Upper lobe of right lung (tissue), 1 donor: ENCODE measurements around the gene SP6. TPM values are rescaled to one million over a fixed set of nuclear protein-coding genes. Genes with fewer than 3 reads are reported as not detected.
A peak's percentile ranks its signal among the peaks of the same experiment; 100 is the strongest.

Experiments
- ATAC-seq: fragments of 200-7000 bp; cut with Tn5 transposase; one replicate; pipeline ENCODE4 v1.9.1; 2020; ENCODE audit warnings: mild to moderate bottlenecking, moderate library complexity
- DNase-seq: peaks from one replicate; pipeline ENCODE4 v3.0.0-alpha.2; 2020
- H3K27ac ChIP-seq: fragments of 200-600 bp; one replicate; pipeline ENCODE4 v1.8.0; 2022
- H3K27me3 ChIP-seq: fragments of 200-600 bp; one replicate; pipeline ENCODE4 v1.8.0; 2022; ENCODE audit warnings: mild to moderate bottlenecking
- H3K36me3 ChIP-seq: fragments of 200-600 bp; one replicate; pipeline ENCODE4 v1.8.0; 2022
- H3K4me1 ChIP-seq: fragments of 200-600 bp; one replicate; pipeline ENCODE4 v1.8.0; 2022
- H3K4me3 ChIP-seq: fragments of 200-600 bp; one replicate; pipeline ENCODE4 v1.8.0; 2022; ENCODE audit warnings: mild to moderate bottlenecking
- H3K9me3 ChIP-seq: fragments of 200-600 bp; one replicate; pipeline ENCODE4 v1.8.0; 2022
- CTCF ChIP-seq: fragments of 200-600 bp; IDR thresholded peaks from one replicate; pipeline ENCODE4 v1.8.0; 2022; ENCODE audit warnings: antibody characterized with exemption
- intact Hi-C: fragments of 100-400 bp; cut with DNase I; formaldehyde crosslinking; loops from one replicate; pipeline ENCODE4 v1.11.0; 2022
- total RNA-seq: library from RNA; stranded (reverse); fragmentation: NEBNext Ultra II Directional; extraction: Animal tissue kit (Norgen Biotek cat#: 25700); gene quantifications from one replicate; pipeline ENCODE4 v1.2.1, GENCODE V29; 2021
- donor health status: DM: no; HTN: yes; CAD: no; lungs with severe emphysema.

Gene SP6
- total RNA-seq, 1 donor from 2014 or later: 8.5 TPM

- ATAC-seq: peak; percentile 98
- TF ChIP-seq CTCF: no peak
- peaks cover 23% of the 10 kb centered on the region for H3K4me1 ChIP-seq
- no peaks in the 10 kb centered on the region for H3K9me3 ChIP-seq
- intact Hi-C loops: no loop called here
- peak within 1 kb of the TSS; percentile 77 for H3K4me3 ChIP-seq
- no peaks in the 10 kb centered on the region for H3K27me3 ChIP-seq
- peak within 1 kb of the TSS; percentile 81 for H3K27ac ChIP-seq
- peaks cover 35% of the 10 kb centered on the region for H3K36me3 ChIP-seq
- DNase-seq: peak; percentile 97
Measured at GRCh38 chr17:47831003-47831933, 19.7 kb downstream of the SP6 start, which contains the start of the genes LRRC46 and MRPL10. Gene LRRC46, plus strand, starts transcription at chr17:47831670. Its CDS starts 320 bp downstream, at chr17:47831990. Gene MRPL10, minus strand, starts transcription at chr17:47831541. Its CDS starts 30 bp downstream, at chr17:47831511.

- Histone ChIP-seq H3K4me1 (peaks cover 23% of the 10 kb centered on the region), H3K9me3 (no peaks in the 10 kb centered on the region), H3K27ac (peak overlapping the region; percentile 81), H3K27me3 (no peaks in the 10 kb centered on the region), H3K36me3 (peaks cover 36% of the 10 kb centered on the region), H3K4me3 (peak overlapping the region; percentile 77)
- intact Hi-C loops: no loop called here
- ATAC-seq (no peak), DNase-seq (no peak)
- no peak for TF ChIP-seq CTCF
Measured at GRCh38 chr17:47830396-47831002, 20.5 kb downstream of the SP6 start.

- H3K36me3 ChIP-seq: peaks cover 42% of the 10 kb centered on the region
- intact Hi-C loops: no loop called here
- DNase-seq: no peak
Measured at GRCh38 chr17:47829870-47830269, 21.1 kb downstream of the SP6 start.

GRCh38 chr17:47823519-47823918 lies 27.4 kb downstream of the SP6 start:
- ATAC-seq (no peak), DNase-seq (no peak)
- no peak overlapping the region for H3K4me3 ChIP-seq
- TF ChIP-seq CTCF: no peak
- H3K27me3 ChIP-seq: no peaks in the 10 kb centered on the region
- H3K27ac ChIP-seq: no peak overlapping the region
- H3K4me1 ChIP-seq: peaks cover 18% of the 10 kb centered on the region
- peaks cover 55% of the 10 kb centered on the region for H3K36me3 ChIP-seq
- intact Hi-C loops: no loop called here
- no peaks in the 10 kb centered on the region for H3K9me3 ChIP-seq

More at GRCh38 chr17:47829870-47830269, 21.1 kb downstream of the SP6 start:
- ATAC-seq: no peak
- TF ChIP-seq CTCF: no peak
- Histone ChIP-seq H3K27me3 (no peaks in the 10 kb centered on the region), H3K9me3 (no peaks in the 10 kb centered on the region), H3K27ac (peak overlapping the region; percentile 37), H3K4me1 (peaks cover 19% of the 10 kb centered on the region), H3K4me3 (no peak overlapping the region)

GRCh38 chr17:47822785-47823184 lies 28.2 kb downstream of the SP6 start:
- Histone ChIP-seq H3K36me3 (peaks cover 55% of the 10 kb centered on the region), H3K9me3 (no peaks in the 10 kb centered on the region), H3K4me3 (no peak overlapping the region), H3K27ac (no peak overlapping the region), H3K4me1 (peaks cover 18% of the 10 kb centered on the region), H3K27me3 (no peaks in the 10 kb centered on the region)
- TF ChIP-seq CTCF: no peak
- ATAC-seq: no peak
- no peak for DNase-seq
- intact Hi-C loops: no loop called here
